RWPE2 (cell line): Measurements from ENCODE around the gene ZNF521.

Experiments used
- ATAC-seq: fragments of 200-7000 bp; cut with Tn5 transposase; 3 replicates; pipeline ENCODE4 v1.9.1; 2021; ENCODE audit warnings: low read depth
- DNase-seq: peaks from one replicate; pipeline ENCODE4 v3.0.0-alpha.2; 2020; ENCODE audit warnings: low spot score
- H3K27ac ChIP-seq: fragments of 450-650 bp; 2 replicates; pipeline ENCODE4 v1.5.1; 2017; ENCODE audit warnings: mild to moderate bottlenecking; ENCODE audit not compliant: poor library complexity, severe bottlenecking
- H3K27me3 ChIP-seq: fragments of 250-450 bp; sonication (Bioruptor Pico); 2 replicates; pipeline ENCODE4 v1.5.1; 2021; ENCODE audit warnings: mild to moderate bottlenecking, moderate library complexity; ENCODE audit not compliant: insufficient read depth, poor library complexity, severe bottlenecking
- H3K36me3 ChIP-seq: fragments of 250-450 bp; sonication (Bioruptor Pico); 2 replicates; pipeline ENCODE4 v1.5.1; 2020; ENCODE audit warnings: low read depth, mild to moderate bottlenecking, moderate library complexity
- H3K4me1 ChIP-seq: fragments of 250-450 bp; sonication (Bioruptor Pico); 2 replicates; pipeline ENCODE4 v1.5.1; 2021; ENCODE audit warnings: mild to moderate bottlenecking, moderate library complexity; ENCODE audit not compliant: insufficient read depth, poor library complexity, severe bottlenecking
- H3K4me3 ChIP-seq: fragments of 250-450 bp; sonication (Bioruptor Pico); 2 replicates; pipeline ENCODE4 v1.5.1; 2021; ENCODE audit warnings: mild to moderate bottlenecking, moderate library complexity; ENCODE audit not compliant: severe bottlenecking
- H3K9me3 ChIP-seq: fragments of 250-450 bp; sonication (Bioruptor Pico); 2 replicates; pipeline ENCODE4 v1.5.1; 2021; ENCODE audit warnings: mild to moderate bottlenecking, moderate library complexity; ENCODE audit not compliant: severe bottlenecking
- TF ChIP-seq, protein P1 (sequence below): fragments of 450-650 bp; IDR thresholded peaks from one replicate; pipeline ENCODE4 v1.5.1; 2017; ENCODE audit warnings: mild to moderate bottlenecking, moderate library complexity; ENCODE audit not compliant: poor library complexity, severe bottlenecking

ZNF521 gene

GRCh38 chr18:25370391-25370790 lies 18.4 kb upstream of the ZNF521 start:
- TF ChIP-seq, protein P1, sequence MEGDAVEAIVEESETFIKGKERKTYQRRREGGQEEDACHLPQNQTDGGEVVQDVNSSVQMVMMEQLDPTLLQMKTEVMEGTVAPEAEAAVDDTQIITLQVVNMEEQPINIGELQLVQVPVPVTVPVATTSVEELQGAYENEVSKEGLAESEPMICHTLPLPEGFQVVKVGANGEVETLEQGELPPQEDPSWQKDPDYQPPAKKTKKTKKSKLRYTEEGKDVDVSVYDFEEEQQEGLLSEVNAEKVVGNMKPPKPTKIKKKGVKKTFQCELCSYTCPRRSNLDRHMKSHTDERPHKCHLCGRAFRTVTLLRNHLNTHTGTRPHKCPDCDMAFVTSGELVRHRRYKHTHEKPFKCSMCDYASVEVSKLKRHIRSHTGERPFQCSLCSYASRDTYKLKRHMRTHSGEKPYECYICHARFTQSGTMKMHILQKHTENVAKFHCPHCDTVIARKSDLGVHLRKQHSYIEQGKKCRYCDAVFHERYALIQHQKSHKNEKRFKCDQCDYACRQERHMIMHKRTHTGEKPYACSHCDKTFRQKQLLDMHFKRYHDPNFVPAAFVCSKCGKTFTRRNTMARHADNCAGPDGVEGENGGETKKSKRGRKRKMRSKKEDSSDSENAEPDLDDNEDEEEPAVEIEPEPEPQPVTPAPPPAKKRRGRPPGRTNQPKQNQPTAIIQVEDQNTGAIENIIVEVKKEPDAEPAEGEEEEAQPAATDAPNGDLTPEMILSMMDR, result no peak
- H3K4me3 ChIP-seq, result no peak overlapping the region
- no peaks in the 10 kb centered on the region for H3K4me1 ChIP-seq
- DNase-seq, result no peak
- no peak overlapping the region for H3K27ac ChIP-seq
- peaks cover 30% of the 10 kb centered on the region for H3K27me3 ChIP-seq
- no peaks in the 10 kb centered on the region for H3K36me3 ChIP-seq
- no peak for ATAC-seq
- no peaks in the 10 kb centered on the region for H3K9me3 ChIP-seq

GRCh38 chr18:25365242-25365641 lies 13.3 kb upstream of the ZNF521 start:
- no peaks in the 10 kb centered on the region for H3K4me1 ChIP-seq

GRCh38 chr18:25364732-25365131 lies 12.8 kb upstream of the ZNF521 start:
- peaks cover 18% of the 10 kb centered on the region for H3K27me3 ChIP-seq
- H3K9me3 ChIP-seq, result no peaks in the 10 kb centered on the region
- H3K27ac ChIP-seq, result no peak overlapping the region
- no peaks in the 10 kb centered on the region for H3K36me3 ChIP-seq
- H3K4me3 ChIP-seq, result no peak overlapping the region
- ATAC-seq (no peak), DNase-seq (no peak)
- TF ChIP-seq, protein P1, result no peak
- H3K4me1 ChIP-seq, result no peaks in the 10 kb centered on the region

More at GRCh38 chr18:25365242-25365641, 13.3 kb upstream of the ZNF521 start:
- H3K4me3 ChIP-seq, result no peak overlapping the region
- H3K27me3 ChIP-seq, result peaks cover 18% of the 10 kb centered on the region
- DNase-seq (no peak), ATAC-seq (no peak)
- H3K27ac ChIP-seq, result no peak overlapping the region
- no peaks in the 10 kb centered on the region for H3K36me3 ChIP-seq
- TF ChIP-seq, protein P1, result no peak
- no peaks in the 10 kb centered on the region for H3K9me3 ChIP-seq

DNA sequence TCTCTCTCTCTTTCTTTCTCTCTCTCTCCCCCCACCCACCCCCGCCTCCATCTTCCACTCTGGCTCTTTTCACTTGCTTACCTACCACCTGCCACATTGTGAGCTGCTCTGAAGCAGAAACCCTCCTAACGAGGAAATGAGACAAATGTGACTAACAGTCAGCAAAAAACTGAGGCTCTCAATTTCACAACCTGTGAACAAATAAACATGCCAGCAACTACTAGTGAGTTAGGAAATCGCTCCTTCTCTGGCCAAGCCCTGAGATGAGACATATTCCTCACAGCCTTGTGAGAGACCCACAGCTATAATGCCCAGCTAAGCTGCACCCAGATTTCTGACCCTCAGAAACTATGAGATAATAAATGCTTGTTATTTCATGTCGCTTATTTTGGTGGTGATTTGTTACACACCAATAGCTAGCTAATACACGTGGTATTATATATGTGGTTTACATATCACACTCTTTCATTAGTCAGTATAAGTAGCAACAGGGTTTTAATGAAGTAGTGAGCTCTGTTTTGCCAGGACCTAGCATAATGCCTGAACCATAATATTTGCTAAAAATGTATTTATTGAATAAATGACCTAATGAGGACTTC lies 8.4 kb upstream of the ZNF521 start:
- Histone ChIP-seq H3K9me3 (no peaks in the 10 kb centered on the region), H3K27me3 (peaks cover 38% of the 10 kb centered on the region), H3K27ac (no peak overlapping the region), H3K4me1 (no peaks in the 10 kb centered on the region), H3K36me3 (no peaks in the 10 kb centered on the region), H3K4me3 (no peak overlapping the region)
- ATAC-seq (no peak), DNase-seq (no peak)
- TF ChIP-seq, protein P1, result no peak

GRCh38 chr18:25353080-25353479 lies 1.1 kb upstream of the ZNF521 start:
- Histone ChIP-seq H3K36me3 (no peaks in the 10 kb centered on the region), H3K4me1 (no peaks in the 10 kb centered on the region), H3K27me3 (peaks cover 89% of the 10 kb centered on the region), H3K9me3 (no peaks in the 10 kb centered on the region), H3K4me3 (no peak overlapping the region), H3K27ac (no peak overlapping the region)
- ATAC-seq (no peak), DNase-seq (no peak)
- TF ChIP-seq, protein P1, result no peak
